Endodermal cell (in vitro differentiated cells): ENCODE data around the gene SLC5A11. TPM values are rescaled to one million over a fixed set of nuclear protein-coding genes. Genes with fewer than 3 reads are reported as not detected.

Source experiments
- DNase-seq: peaks from one replicate; pipeline ENCODE4 v3.0.0-alpha.2; 2017
- H3K27ac ChIP-seq: 2 replicates; pipeline ENCODE4 v1.5.1; 2013; ENCODE audit warnings: mild to moderate bottlenecking, low read depth, low read length, moderate library complexity
- H3K27me3 ChIP-seq: 2 replicates; pipeline ENCODE4 v1.6.1; 2013; ENCODE audit warnings: mild to moderate bottlenecking, low read length, moderate library complexity; ENCODE audit not compliant: insufficient read depth, control insufficient read depth, poor library complexity, severe bottlenecking
- H3K36me3 ChIP-seq: 2 replicates; pipeline ENCODE4 v1.7.0; 2013; ENCODE audit warnings: mild to moderate bottlenecking, low read length, moderate library complexity; ENCODE audit not compliant: control insufficient read depth, insufficient read depth
- H3K4me1 ChIP-seq: one replicate; pipeline ENCODE4 v1.7.0; 2013; ENCODE audit warnings: low read length; ENCODE audit not compliant: control insufficient read depth, insufficient read depth
- H3K4me3 ChIP-seq: 2 replicates; pipeline ENCODE4 v1.5.1; 2013; ENCODE audit warnings: mild to moderate bottlenecking, low read length, moderate library complexity
- H3K9ac ChIP-seq: 2 replicates; pipeline ENCODE4 v1.6.1; 2013; ENCODE audit warnings: mild to moderate bottlenecking, low read length, moderate library complexity; ENCODE audit not compliant: poor library complexity, severe bottlenecking; ENCODE audit errors: extremely low read depth
- H3K9me3 ChIP-seq: 2 replicates; pipeline ENCODE4 v1.6.1; 2013; ENCODE audit warnings: mild to moderate bottlenecking, low read length, moderate library complexity; ENCODE audit not compliant: control insufficient read depth
- H3K27ac Mint-ChIP-seq: 2 replicates; pipeline ENCODE4 v1.8.0; 2020; ENCODE audit warnings: mixed read lengths
- H3K27me3 Mint-ChIP-seq: 2 replicates; pipeline ENCODE4 v1.8.0; 2021; ENCODE audit warnings: mild to moderate bottlenecking, mixed read lengths; ENCODE audit not compliant: insufficient read depth
- H3K36me3 Mint-ChIP-seq: 2 replicates; pipeline ENCODE4 v1.8.0; 2020; ENCODE audit warnings: low read depth, mixed read lengths
- H3K4me1 Mint-ChIP-seq: 2 replicates; pipeline ENCODE4 v1.8.0; 2020; ENCODE audit warnings: mixed read lengths
- H3K4me3 Mint-ChIP-seq: 2 replicates; pipeline ENCODE4 v1.8.0; 2020; ENCODE audit warnings: mild to moderate bottlenecking, moderate library complexity, mixed read lengths
- H3K9me3 Mint-ChIP-seq: 2 replicates; pipeline ENCODE4 v1.8.0; 2020; ENCODE audit warnings: mild to moderate bottlenecking, mixed read lengths
- CTCF ChIP-seq: fragments of 200-600 bp; sonication (generic); conservative IDR thresholded peaks from 2 replicates; pipeline ENCODE4 v1.5.0; 2021; ENCODE audit warnings: antibody characterized with exemption, mild to moderate bottlenecking
- WGBS, 2 experiments: methylation state at CpG; one replicate each; pipeline versions ENCODE4 v1.1.5 to v1.1.7; 2013; ENCODE audit warnings: missing lambda C conversion rate in 2 of 2, mixed read lengths in 1 of 2; ENCODE audit not compliant: insufficient coverage in 1 of 2, insufficient read length in 1 of 2; 5-methylcytosine and 5-hydroxymethylcytosine counted together
- total RNA-seq, 2 donors: library from RNA; stranded (reverse); fragmentation: NEBNext Ultra II Directional in 1 of 2; extraction: Animal tissue kit (Norgen Biotek cat#: 25700) in 1 of 2; gene quantifications; 2 replicates in 1 of 2; 3 replicates in 1 of 2; pipeline ENCODE4 v1.2.1, GENCODE V29; 2021

The SLC5A11 gene
- total RNA-seq, 2 donors from 2014 or later, result 0.29 TPM; not detected in 1

- Histone ChIP-seq H3K27me3 (no peaks in the 10 kb centered on the region), H3K4me3 (no peak overlapping the region), H3K36me3 (peaks cover 87% of the 10 kb centered on the region), H3K9me3 (no peaks in the 10 kb centered on the region), H3K4me1 (no peaks in the 10 kb centered on the region), H3K9ac (no peak overlapping the region), H3K27ac (no peak overlapping the region)
- H3K27me3 Mint-ChIP-seq, result no peaks in the 10 kb centered on the region
- no peak overlapping the region for H3K4me3 Mint-ChIP-seq
- H3K4me1 Mint-ChIP-seq, result no peaks in the 10 kb centered on the region
- no peaks in the 10 kb centered on the region for H3K9me3 Mint-ChIP-seq
- WGBS, 2 experiments, result 92% methylated on average over 4 of the region's 4 CpGs; no CpG with 5 or more reads in 1 of the 2 experiments
- peaks cover 61% of the 10 kb centered on the region for H3K36me3 Mint-ChIP-seq
- no peak for DNase-seq
- no peak for TF ChIP-seq CTCF
- no peak overlapping the region for H3K27ac Mint-ChIP-seq
These were observed 108.4 kb downstream of the SLC5A11 start for GRCh38 chr16:24954137-24954536.

GRCh38 chr16:24955975-24956731 is 110.4 kb downstream of the SLC5A11 start:
- no peak for DNase-seq
- Histone ChIP-seq H3K9ac (no peak overlapping the region), H3K4me1 (no peaks in the 10 kb centered on the region), H3K4me3 (no peak overlapping the region), H3K36me3 (peaks cover 85% of the 10 kb centered on the region), H3K9me3 (no peaks in the 10 kb centered on the region), H3K27me3 (no peaks in the 10 kb centered on the region), H3K27ac (no peak overlapping the region)
- Mint-ChIP-seq H3K4me1 (no peaks in the 10 kb centered on the region), H3K27me3 (no peaks in the 10 kb centered on the region), H3K9me3 (no peaks in the 10 kb centered on the region), H3K4me3 (no peak overlapping the region), H3K36me3 (peaks cover 61% of the 10 kb centered on the region), H3K27ac (no peak overlapping the region)
- no peak for TF ChIP-seq CTCF
- 93 to 96% methylated on average over 8 to 11 of the region's 11 CpGs for WGBS, 2 experiments

- TF ChIP-seq CTCF, result no peak
- peaks cover 10% of the 10 kb centered on the region for H3K9me3 ChIP-seq
- H3K27me3 Mint-ChIP-seq, result no peaks in the 10 kb centered on the region
- no peak overlapping the region for H3K27ac ChIP-seq
- no peak for DNase-seq
- WGBS, 2 experiments, result 88 to 90% methylated on average over 6 of the region's 6 CpGs
- H3K36me3 ChIP-seq, result peaks cover 81% of the 10 kb centered on the region
- H3K4me1 ChIP-seq, result no peaks in the 10 kb centered on the region
- H3K9me3 Mint-ChIP-seq, result peaks cover 9% of the 10 kb centered on the region
- H3K9ac ChIP-seq, result no peak overlapping the region
- no peak overlapping the region for H3K4me3 Mint-ChIP-seq
- H3K27me3 ChIP-seq, result no peaks in the 10 kb centered on the region
- no peak overlapping the region for H3K4me3 ChIP-seq
- peak overlapping the region; percentile 84 for H3K27ac Mint-ChIP-seq
- peaks cover 68% of the 10 kb centered on the region for H3K36me3 Mint-ChIP-seq
- H3K4me1 Mint-ChIP-seq, result no peaks in the 10 kb centered on the region
These were observed 112.1 kb downstream of the SLC5A11 start for GRCh38 chr16:24957887-24958286.

Other genes starting within 250 kb of the SLC5A11 start
- gene TNRC6A, start 116.3 kb upstream of the SLC5A11 start, total RNA-seq, result 10 to 100 TPM; 81.5 to 84.7 TPM
- gene ARHGAP17, start 169.4 kb downstream of the SLC5A11 start, total RNA-seq, result 100 to 1,000 TPM in 1 of 2 donors, 10 to 100 TPM in 1; 95.0 to 106 TPM